Measurements from ENCODE around the gene NFATC2.

DNA sequence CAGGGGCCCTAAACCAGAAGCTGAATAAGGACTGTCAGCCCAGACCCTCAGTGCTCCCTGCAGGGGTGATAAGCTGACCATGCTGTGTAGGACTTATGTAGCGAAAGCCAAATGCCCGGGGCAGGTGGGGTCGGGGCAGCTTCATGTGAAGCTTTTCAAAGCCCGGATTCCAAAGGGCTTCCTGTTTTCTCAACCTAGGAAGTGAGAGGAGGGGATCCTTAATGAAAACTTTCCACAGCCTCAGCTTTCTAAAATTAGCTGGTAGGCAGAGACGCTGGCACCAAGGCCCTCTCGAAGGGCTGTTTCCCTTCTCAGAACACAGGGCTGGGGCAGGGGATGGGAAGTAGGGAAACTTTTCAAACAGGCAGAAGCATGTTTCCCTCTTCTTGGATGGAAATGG is 148.9 kb downstream of the NFATC2 start:
- TF ChIP-seq POLR2A (IDR thresholded peaks at IDR 0.05; ENCODE audit: low read depth) = no peak
- peak in 1 of 2 donors; percentile 20 for TF ChIP-seq POLR2AphosphoS5 (IDR thresholded peaks at IDR 0.05)
- TF ChIP-seq, protein P1, sequence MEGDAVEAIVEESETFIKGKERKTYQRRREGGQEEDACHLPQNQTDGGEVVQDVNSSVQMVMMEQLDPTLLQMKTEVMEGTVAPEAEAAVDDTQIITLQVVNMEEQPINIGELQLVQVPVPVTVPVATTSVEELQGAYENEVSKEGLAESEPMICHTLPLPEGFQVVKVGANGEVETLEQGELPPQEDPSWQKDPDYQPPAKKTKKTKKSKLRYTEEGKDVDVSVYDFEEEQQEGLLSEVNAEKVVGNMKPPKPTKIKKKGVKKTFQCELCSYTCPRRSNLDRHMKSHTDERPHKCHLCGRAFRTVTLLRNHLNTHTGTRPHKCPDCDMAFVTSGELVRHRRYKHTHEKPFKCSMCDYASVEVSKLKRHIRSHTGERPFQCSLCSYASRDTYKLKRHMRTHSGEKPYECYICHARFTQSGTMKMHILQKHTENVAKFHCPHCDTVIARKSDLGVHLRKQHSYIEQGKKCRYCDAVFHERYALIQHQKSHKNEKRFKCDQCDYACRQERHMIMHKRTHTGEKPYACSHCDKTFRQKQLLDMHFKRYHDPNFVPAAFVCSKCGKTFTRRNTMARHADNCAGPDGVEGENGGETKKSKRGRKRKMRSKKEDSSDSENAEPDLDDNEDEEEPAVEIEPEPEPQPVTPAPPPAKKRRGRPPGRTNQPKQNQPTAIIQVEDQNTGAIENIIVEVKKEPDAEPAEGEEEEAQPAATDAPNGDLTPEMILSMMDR (IDR thresholded peaks at IDR 0.05) = no peak

Measured in esophagus muscularis mucosa (tissue), 3 donors.